GM23338 (cell line): ENCODE results near the gene SRSF11. TPM values are rescaled to one million over a fixed set of nuclear protein-coding genes. Genes with fewer than 3 reads are reported as not detected.

Experiments
- ATAC-seq: fragments of 200-7000 bp; cut with Tn5 transposase; 3 replicates; pipeline ENCODE4 v1.9.1; 2020
- DNase-seq: peaks from one replicate; pipeline ENCODE4 v3.0.0-alpha.2; 2015; ENCODE audit warnings: low spot score
- H2AFZ ChIP-seq: fragments of 200-600 bp; sonication (generic); 2 replicates; pipeline ENCODE4 v1.8.0; 2016; ENCODE audit warnings: antibody characterized with exemption, mild to moderate bottlenecking, moderate library complexity
- H3F3A ChIP-seq: fragments of 200-600 bp; sonication (generic); replicated peaks from 2 replicates; pipeline ENCODE4 v1.8.0; 2017; ENCODE audit warnings: antibody characterized with exemption, mixed run types, low read depth
- H3K27ac ChIP-seq: fragments of 200-600 bp; sonication (generic); 2 replicates; pipeline ENCODE4 v1.6.1; 2016; ENCODE audit warnings: low read depth
- H3K27me3 ChIP-seq: fragments of 200-600 bp; sonication (generic); 2 replicates; pipeline ENCODE4 v1.8.0; 2016; ENCODE audit warnings: mild to moderate bottlenecking, mixed run types, moderate library complexity; ENCODE audit not compliant: insufficient read depth
- H3K36me3 ChIP-seq: fragments of 200-600 bp; sonication (generic); 2 replicates; pipeline ENCODE4 v1.8.0; 2016; ENCODE audit warnings: mild to moderate bottlenecking; ENCODE audit not compliant: insufficient read depth
- H3K4me1 ChIP-seq: fragments of 200-600 bp; sonication (generic); 2 replicates; pipeline ENCODE4 v1.8.0; 2016; ENCODE audit warnings: mild to moderate bottlenecking, moderate library complexity; ENCODE audit not compliant: insufficient read depth
- H3K4me2 ChIP-seq: fragments of 200-600 bp; sonication (generic); 2 replicates; pipeline ENCODE4 v1.7.1; 2017; ENCODE audit warnings: mixed run types
- H3K4me3 ChIP-seq: fragments of 200-600 bp; sonication (generic); 2 replicates; pipeline ENCODE4 v1.6.1; 2016; ENCODE audit warnings: mixed run types
- H3K79me2 ChIP-seq: fragments of 200-600 bp; sonication (generic); replicated peaks from 2 replicates; pipeline ENCODE4 v1.8.0; 2017; ENCODE audit warnings: mild to moderate bottlenecking; ENCODE audit not compliant: insufficient read depth
- H3K9me2 ChIP-seq: fragments of 200-600 bp; sonication (generic); 2 replicates; pipeline ENCODE4 v1.8.0; 2017; ENCODE audit not compliant: insufficient read depth
- H4K20me1 ChIP-seq: fragments of 200-600 bp; sonication (generic); replicated peaks from 2 replicates; pipeline ENCODE4 v1.8.0; 2017; ENCODE audit warnings: mild to moderate bottlenecking; ENCODE audit not compliant: insufficient read depth
- H3K27ac Mint-ChIP-seq: 2 replicates; pipeline ENCODE4 v1.8.0; 2020; ENCODE audit warnings: inconsistent platforms, mild to moderate bottlenecking, moderate library complexity, mixed read lengths
- H3K27me3 Mint-ChIP-seq: 3 replicates; pipeline ENCODE4 v1.8.0; 2022; ENCODE audit warnings: low read depth, mild to moderate bottlenecking, moderate library complexity, mixed read lengths, inconsistent platforms; ENCODE audit not compliant: insufficient read depth, poor library complexity
- H3K36me3 Mint-ChIP-seq: 3 replicates; pipeline ENCODE4 v1.8.0; 2021; ENCODE audit warnings: low read depth, mild to moderate bottlenecking, inconsistent platforms, moderate library complexity, mixed read lengths
- H3K4me1 Mint-ChIP-seq: 3 replicates; pipeline ENCODE4 v1.8.0; 2020; ENCODE audit warnings: mild to moderate bottlenecking, inconsistent platforms, mixed read lengths
- H3K4me3 Mint-ChIP-seq: 3 replicates; pipeline ENCODE4 v1.8.0; 2021; ENCODE audit warnings: moderate library complexity, mild to moderate bottlenecking, inconsistent platforms, mixed read lengths
- H3K9me3 Mint-ChIP-seq: 3 replicates; pipeline ENCODE4 v1.8.0; 2020; ENCODE audit warnings: moderate library complexity, mild to moderate bottlenecking, inconsistent platforms, mixed read lengths
- CREB1 ChIP-seq: fragments of 250-450 bp; sonication (Bioruptor Pico); IDR thresholded peaks from 2 replicates; pipeline ENCODE4 v1.5.0; 2020; ENCODE audit warnings: low read depth, mild to moderate bottlenecking, moderate library complexity
- EZH2 ChIP-seq: fragments of 200-600 bp; sonication (generic); IDR thresholded peaks from one replicate; pipeline ENCODE4 v1.8.0; 2017; ENCODE audit warnings: antibody characterized with exemption, mild to moderate bottlenecking, low read depth; ENCODE audit not compliant: unreplicated experiment
- EZH2phosphoT487 ChIP-seq: fragments of 200-600 bp; sonication (generic); IDR thresholded peaks from one replicate; pipeline ENCODE4 v1.8.1; 2018; ENCODE audit warnings: antibody characterized with exemption; ENCODE audit not compliant: unreplicated experiment
- JUNB ChIP-seq: IDR thresholded peaks from one replicate; pipeline ENCODE4 v1.6.1; 2016; ENCODE audit warnings: antibody characterized with exemption; ENCODE audit not compliant: unreplicated experiment
- POLR2AphosphoS5 ChIP-seq: IDR thresholded peaks from 2 replicates; pipeline ENCODE4 v1.6.1; 2016; ENCODE audit warnings: antibody characterized with exemption, low read depth
- STAT1 ChIP-seq: IDR thresholded peaks from one replicate; pipeline ENCODE4 v1.6.1; 2016; ENCODE audit warnings: antibody characterized with exemption; ENCODE audit not compliant: unreplicated experiment
- ZNF114 ChIP-seq: fragments of 250-450 bp; sonication (Bioruptor Pico); IDR thresholded peaks from 2 replicates; pipeline ENCODE4 v1.5.0; 2020; ENCODE audit warnings: mild to moderate bottlenecking, moderate library complexity
- ZNF331 ChIP-seq: fragments of 250-450 bp; sonication (Bioruptor Pico); IDR thresholded peaks from 2 replicates; pipeline ENCODE4 v1.5.0; 2020; ENCODE audit warnings: low read depth, mild to moderate bottlenecking, moderate library complexity
- polyA plus RNA-seq: library from polyadenylated mRNA; unstranded; fragments of >200 nt; fragmentation: Nextera tagmentation; extraction: Ambion mirVana; gene quantifications from 2 replicates; pipeline ENCODE4 v1.2.1, GENCODE V29; 2016
- total RNA-seq: library from RNA; depleted of rRNA; stranded (reverse); fragments of >200 nt; shearing (Covaris generic); gene quantifications from 2 replicates; pipeline ENCODE4 v1.2.3, GENCODE V29; 2014
- TF ChIP-seq, protein P1 (sequence below): IDR thresholded peaks from 2 replicates; pipeline ENCODE4 v1.6.1; 2016; ENCODE audit warnings: antibody characterized with exemption
- TF ChIP-seq, protein P2 (sequence below): IDR thresholded peaks from one replicate; pipeline ENCODE4 v1.6.1; 2018; ENCODE audit warnings: antibody characterized with exemption; ENCODE audit not compliant: unreplicated experiment
- TF ChIP-seq, protein P3 (sequence below): fragments of 250-450 bp; sonication (Bioruptor Pico); IDR thresholded peaks from 2 replicates; pipeline ENCODE4 v1.5.0; 2020; ENCODE audit warnings: mild to moderate bottlenecking, moderate library complexity

Gene SRSF11
- total and polyA plus RNA-seq, 2 experiments from 2014 or later: 182 to 372 TPM

DNA sequence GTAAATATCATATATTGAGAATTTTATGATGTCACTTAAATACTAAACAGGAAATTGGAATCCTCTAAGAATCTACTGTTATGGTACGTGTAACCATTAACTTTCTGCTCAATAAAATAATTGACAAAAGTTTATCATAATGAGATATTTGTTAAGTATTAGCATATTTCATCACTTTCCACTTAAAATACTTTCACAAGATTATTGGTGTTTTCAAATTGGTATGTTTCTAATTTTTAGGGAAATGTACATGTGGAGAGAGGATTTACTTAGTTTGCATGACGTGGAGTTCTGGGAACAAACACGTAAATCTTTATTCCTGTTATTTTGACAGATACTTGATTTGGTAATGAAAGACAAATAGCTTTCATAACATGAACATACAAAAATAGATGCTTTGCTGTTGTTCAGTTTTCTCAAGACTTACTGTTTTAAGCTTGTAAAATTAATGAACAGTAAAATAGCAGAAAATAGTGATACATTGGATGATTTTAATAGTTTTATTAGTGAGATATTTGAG, 1.6 kb downstream of the SRSF11 start:
- no peak overlapping the region for H2AFZ ChIP-seq
- Mint-ChIP-seq H3K9me3 (no peaks in the 10 kb centered on the region), H3K36me3 (peaks cover 45% of the 10 kb centered on the region), H3K27ac (no peak overlapping the region), H3K4me1 (peaks cover 31% of the 10 kb centered on the region; the same call in 2 of the 3 replicates), H3K27me3 (peaks cover 4% of the 10 kb centered on the region), H3K4me3 (peak overlapping the region; percentile 95)
- H4K20me1 ChIP-seq: peaks cover 8% of the 10 kb centered on the region
- peaks cover 9% of the 10 kb centered on the region; the same call in 1 of the 2 replicates for H3K36me3 ChIP-seq
- peaks cover 87% of the 10 kb centered on the region for H3K79me2 ChIP-seq
- H3K4me3 ChIP-seq: peak overlapping the region; percentile 81
- H3K4me1 ChIP-seq: peaks cover 8% of the 10 kb centered on the region; the same call in 1 of the 2 replicates
- ATAC-seq (no peak), DNase-seq (no peak)
- H3K27ac ChIP-seq: no peak overlapping the region
- H3K9me2 ChIP-seq: no peaks in the 10 kb centered on the region
- peaks cover 2% of the 10 kb centered on the region; the same call in 1 of the 2 replicates for H3F3A ChIP-seq
- TF ChIP-seq POLR2AphosphoS5: no peak
- TF ChIP-seq STAT1: no peak
- no peak for TF ChIP-seq JUNB
- no peaks in the 10 kb centered on the region for H3K27me3 ChIP-seq
- peak overlapping the region; percentile 90 for H3K4me2 ChIP-seq

DNA sequence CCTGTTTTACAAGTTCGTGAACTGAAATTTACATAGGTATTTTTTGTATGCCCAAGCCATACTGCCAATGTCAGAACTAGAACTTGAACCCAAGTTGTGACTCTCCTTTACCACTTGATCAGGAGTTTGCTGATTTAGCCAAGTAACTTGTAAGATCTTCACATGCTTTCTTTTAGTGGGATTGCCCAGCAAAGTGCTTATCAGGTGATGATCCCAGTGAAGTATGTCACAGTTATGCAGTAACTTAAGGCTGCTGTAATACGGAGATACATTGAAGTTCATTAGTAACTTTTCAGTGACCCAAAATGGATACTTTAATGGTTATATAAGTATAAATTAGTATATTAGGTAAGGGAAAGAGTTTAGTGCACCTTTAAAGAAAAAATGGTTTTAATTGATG, 3.8 kb downstream of the SRSF11 start:
- H3K4me3 Mint-ChIP-seq: no peak overlapping the region
- Histone ChIP-seq H2AFZ (no peak overlapping the region), H3K4me1 (peaks cover 8% of the 10 kb centered on the region; the same call in 1 of the 2 replicates), H3K79me2 (peaks cover 86% of the 10 kb centered on the region), H3K4me3 (no peak overlapping the region), H3K9me2 (no peaks in the 10 kb centered on the region), H3K27ac (no peak overlapping the region), H3K4me2 (no peak overlapping the region), H4K20me1 (peaks cover 8% of the 10 kb centered on the region), H3F3A (peaks cover 2% of the 10 kb centered on the region; the same call in 1 of the 2 replicates), H3K27me3 (no peaks in the 10 kb centered on the region), H3K36me3 (peaks cover 31% of the 10 kb centered on the region)
- no peak for DNase-seq
- peaks cover 4% of the 10 kb centered on the region for H3K27me3 Mint-ChIP-seq
- peaks cover 59% of the 10 kb centered on the region for H3K36me3 Mint-ChIP-seq
- TF ChIP-seq EZH2 (no peak), STAT1 (no peak), ZNF331 (CRISPR knock-in tag) (no peak), EZH2phosphoT487 (no peak), ZNF114 (no peak), JUNB (no peak), CREB1 (no peak)
- TF ChIP-seq, protein P1, sequence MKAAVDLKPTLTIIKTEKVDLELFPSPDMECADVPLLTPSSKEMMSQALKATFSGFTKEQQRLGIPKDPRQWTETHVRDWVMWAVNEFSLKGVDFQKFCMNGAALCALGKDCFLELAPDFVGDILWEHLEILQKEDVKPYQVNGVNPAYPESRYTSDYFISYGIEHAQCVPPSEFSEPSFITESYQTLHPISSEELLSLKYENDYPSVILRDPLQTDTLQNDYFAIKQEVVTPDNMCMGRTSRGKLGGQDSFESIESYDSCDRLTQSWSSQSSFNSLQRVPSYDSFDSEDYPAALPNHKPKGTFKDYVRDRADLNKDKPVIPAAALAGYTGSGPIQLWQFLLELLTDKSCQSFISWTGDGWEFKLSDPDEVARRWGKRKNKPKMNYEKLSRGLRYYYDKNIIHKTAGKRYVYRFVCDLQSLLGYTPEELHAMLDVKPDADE: no peak
- TF ChIP-seq, protein P2, sequence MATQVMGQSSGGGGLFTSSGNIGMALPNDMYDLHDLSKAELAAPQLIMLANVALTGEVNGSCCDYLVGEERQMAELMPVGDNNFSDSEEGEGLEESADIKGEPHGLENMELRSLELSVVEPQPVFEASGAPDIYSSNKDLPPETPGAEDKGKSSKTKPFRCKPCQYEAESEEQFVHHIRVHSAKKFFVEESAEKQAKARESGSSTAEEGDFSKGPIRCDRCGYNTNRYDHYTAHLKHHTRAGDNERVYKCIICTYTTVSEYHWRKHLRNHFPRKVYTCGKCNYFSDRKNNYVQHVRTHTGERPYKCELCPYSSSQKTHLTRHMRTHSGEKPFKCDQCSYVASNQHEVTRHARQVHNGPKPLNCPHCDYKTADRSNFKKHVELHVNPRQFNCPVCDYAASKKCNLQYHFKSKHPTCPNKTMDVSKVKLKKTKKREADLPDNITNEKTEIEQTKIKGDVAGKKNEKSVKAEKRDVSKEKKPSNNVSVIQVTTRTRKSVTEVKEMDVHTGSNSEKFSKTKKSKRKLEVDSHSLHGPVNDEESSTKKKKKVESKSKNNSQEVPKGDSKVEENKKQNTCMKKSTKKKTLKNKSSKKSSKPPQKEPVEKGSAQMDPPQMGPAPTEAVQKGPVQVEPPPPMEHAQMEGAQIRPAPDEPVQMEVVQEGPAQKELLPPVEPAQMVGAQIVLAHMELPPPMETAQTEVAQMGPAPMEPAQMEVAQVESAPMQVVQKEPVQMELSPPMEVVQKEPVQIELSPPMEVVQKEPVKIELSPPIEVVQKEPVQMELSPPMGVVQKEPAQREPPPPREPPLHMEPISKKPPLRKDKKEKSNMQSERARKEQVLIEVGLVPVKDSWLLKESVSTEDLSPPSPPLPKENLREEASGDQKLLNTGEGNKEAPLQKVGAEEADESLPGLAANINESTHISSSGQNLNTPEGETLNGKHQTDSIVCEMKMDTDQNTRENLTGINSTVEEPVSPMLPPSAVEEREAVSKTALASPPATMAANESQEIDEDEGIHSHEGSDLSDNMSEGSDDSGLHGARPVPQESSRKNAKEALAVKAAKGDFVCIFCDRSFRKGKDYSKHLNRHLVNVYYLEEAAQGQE: no peak
- TF ChIP-seq, protein P3, sequence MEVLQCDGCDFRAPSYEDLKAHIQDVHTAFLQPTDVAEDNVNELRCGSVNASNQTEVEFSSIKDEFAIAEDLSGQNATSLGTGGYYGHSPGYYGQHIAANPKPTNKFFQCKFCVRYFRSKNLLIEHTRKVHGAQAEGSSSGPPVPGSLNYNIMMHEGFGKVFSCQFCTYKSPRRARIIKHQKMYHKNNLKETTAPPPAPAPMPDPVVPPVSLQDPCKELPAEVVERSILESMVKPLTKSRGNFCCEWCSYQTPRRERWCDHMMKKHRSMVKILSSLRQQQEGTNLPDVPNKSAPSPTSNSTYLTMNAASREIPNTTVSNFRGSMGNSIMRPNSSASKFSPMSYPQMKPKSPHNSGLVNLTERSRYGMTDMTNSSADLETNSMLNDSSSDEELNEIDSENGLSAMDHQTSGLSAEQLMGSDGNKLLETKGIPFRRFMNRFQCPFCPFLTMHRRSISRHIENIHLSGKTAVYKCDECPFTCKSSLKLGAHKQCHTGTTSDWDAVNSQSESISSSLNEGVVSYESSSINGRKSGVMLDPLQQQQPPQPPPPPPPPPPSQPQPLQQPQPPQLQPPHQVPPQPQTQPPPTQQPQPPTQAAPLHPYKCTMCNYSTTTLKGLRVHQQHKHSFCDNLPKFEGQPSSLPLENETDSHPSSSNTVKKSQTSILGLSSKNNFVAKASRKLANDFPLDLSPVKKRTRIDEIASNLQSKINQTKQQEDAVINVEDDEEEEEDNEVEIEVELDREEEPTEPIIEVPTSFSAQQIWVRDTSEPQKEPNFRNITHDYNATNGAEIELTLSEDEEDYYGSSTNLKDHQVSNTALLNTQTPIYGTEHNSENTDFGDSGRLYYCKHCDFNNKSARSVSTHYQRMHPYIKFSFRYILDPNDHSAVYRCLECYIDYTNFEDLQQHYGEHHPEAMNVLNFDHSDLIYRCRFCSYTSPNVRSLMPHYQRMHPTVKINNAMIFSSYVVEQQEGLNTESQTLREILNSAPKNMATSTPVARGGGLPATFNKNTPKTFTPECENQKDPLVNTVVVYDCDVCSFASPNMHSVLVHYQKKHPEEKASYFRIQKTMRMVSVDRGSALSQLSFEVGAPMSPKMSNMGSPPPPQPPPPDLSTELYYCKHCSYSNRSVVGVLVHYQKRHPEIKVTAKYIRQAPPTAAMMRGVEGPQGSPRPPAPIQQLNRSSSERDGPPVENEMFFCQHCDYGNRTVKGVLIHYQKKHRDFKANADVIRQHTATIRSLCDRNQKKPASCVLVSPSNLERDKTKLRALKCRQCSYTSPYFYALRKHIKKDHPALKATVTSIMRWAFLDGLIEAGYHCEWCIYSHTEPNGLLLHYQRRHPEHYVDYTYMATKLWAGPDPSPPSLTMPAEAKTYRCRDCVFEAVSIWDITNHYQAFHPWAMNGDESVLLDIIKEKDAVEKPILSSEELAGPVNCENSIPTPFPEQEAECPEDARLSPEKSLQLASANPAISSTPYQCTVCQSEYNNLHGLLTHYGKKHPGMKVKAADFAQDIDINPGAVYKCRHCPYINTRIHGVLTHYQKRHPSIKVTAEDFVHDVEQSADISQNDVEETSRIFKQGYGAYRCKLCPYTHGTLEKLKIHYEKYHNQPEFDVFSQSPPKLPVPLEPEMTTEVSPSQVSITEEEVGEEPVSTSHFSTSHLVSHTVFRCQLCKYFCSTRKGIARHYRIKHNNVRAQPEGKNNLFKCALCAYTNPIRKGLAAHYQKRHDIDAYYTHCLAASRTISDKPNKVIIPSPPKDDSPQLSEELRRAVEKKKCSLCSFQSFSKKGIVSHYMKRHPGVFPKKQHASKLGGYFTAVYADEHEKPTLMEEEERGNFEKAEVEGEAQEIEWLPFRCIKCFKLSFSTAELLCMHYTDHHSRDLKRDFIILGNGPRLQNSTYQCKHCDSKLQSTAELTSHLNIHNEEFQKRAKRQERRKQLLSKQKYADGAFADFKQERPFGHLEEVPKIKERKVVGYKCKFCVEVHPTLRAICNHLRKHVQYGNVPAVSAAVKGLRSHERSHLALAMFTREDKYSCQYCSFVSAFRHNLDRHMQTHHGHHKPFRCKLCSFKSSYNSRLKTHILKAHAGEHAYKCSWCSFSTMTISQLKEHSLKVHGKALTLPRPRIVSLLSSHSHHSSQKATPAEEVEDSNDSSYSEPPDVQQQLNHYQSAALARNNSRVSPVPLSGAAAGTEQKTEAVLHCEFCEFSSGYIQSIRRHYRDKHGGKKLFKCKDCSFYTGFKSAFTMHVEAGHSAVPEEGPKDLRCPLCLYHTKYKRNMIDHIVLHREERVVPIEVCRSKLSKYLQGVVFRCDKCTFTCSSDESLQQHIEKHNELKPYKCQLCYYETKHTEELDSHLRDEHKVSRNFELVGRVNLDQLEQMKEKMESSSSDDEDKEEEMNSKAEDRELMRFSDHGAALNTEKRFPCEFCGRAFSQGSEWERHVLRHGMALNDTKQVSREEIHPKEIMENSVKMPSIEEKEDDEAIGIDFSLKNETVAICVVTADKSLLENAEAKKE: no peak
- peaks cover 31% of the 10 kb centered on the region; the same call in 2 of the 3 replicates for H3K4me1 Mint-ChIP-seq
- H3K9me3 Mint-ChIP-seq: no peaks in the 10 kb centered on the region
- H3K27ac Mint-ChIP-seq: 0 out of 2 replicates have a peak overlapping the region, but pooled peaks have one; percentile 46
- ATAC-seq: no peak
